ENCODE data around the gene TFAP2A. TPM values are rescaled to one million over a fixed set of nuclear protein-coding genes. Genes with fewer than 3 reads are reported as not detected.

TFAP2A gene
- total RNA-seq, 3 donors from 2014 or later = 25.2 to 46.0 TPM; not detected in 1

DNA sequence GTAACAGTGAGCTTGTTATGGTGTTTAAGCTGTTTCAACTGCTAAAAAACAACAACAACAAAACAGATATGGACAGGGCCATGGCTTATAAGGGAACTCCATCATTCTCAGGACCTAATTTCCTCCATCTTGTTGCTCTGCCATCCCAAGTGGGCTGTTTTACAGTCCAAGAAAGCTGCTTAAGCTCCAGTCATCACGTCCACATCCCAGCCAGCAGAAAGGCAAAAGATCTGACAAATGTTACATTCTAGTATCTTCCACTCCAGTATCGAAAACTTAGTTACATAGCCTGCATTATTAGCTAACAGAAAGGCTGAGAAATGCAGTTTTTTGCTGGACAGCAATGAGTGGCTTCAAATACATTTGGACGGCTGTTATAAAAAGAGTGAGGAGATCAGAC, 23.0 kb upstream of the TFAP2A start:
- Histone ChIP-seq H3K9me3 (no peaks in the 10 kb centered on the region), H3K4me1 (peaks cover 0 to 3% of the 10 kb centered on the region in 2 donors), H3K36me3 (no peaks in the 10 kb centered on the region), H3K4me3 (no peak overlapping the region), H3K27ac (no peak overlapping the region), H3K27me3 (no peaks in the 10 kb centered on the region)
- intact Hi-C loops (cut with DNase I; ENCODE audit: low total_unique reads) = no loop called here
- DNase-seq (ENCODE audit: low spot score in 2 of 2) = no peak
- TF ChIP-seq, protein P1, sequence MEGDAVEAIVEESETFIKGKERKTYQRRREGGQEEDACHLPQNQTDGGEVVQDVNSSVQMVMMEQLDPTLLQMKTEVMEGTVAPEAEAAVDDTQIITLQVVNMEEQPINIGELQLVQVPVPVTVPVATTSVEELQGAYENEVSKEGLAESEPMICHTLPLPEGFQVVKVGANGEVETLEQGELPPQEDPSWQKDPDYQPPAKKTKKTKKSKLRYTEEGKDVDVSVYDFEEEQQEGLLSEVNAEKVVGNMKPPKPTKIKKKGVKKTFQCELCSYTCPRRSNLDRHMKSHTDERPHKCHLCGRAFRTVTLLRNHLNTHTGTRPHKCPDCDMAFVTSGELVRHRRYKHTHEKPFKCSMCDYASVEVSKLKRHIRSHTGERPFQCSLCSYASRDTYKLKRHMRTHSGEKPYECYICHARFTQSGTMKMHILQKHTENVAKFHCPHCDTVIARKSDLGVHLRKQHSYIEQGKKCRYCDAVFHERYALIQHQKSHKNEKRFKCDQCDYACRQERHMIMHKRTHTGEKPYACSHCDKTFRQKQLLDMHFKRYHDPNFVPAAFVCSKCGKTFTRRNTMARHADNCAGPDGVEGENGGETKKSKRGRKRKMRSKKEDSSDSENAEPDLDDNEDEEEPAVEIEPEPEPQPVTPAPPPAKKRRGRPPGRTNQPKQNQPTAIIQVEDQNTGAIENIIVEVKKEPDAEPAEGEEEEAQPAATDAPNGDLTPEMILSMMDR (IDR thresholded peaks at IDR 0.05) = no peak
- TF ChIP-seq POLR2AphosphoS5 (IDR thresholded peaks at IDR 0.05) (no peak), POLR2A (IDR thresholded peaks at IDR 0.05) (no peak)

DNA sequence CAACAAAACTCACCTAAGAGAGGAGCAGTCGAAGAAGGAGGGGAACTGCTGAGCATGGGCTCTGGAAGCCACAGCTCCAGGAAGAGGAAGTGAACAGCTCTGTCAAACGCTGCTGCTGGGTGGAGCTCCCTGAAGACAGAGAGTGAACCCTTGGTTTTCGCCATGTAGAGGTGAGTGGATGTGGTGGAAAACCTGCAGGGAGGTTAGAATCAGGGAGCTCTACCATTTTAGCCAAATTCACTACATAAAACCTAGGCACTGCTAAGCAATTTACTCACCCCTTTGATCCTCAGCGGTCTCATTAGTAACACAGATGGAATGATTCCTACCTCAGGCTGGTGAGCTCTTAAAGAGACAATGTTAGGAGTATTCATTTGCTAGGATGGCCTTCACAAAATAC, 19.4 kb upstream of the TFAP2A start:
- intact Hi-C loops (cut with DNase I; ENCODE audit: low total_unique reads) = no loop called here
- no peak for TF ChIP-seq POLR2A (IDR thresholded peaks at IDR 0.05)

DNA sequence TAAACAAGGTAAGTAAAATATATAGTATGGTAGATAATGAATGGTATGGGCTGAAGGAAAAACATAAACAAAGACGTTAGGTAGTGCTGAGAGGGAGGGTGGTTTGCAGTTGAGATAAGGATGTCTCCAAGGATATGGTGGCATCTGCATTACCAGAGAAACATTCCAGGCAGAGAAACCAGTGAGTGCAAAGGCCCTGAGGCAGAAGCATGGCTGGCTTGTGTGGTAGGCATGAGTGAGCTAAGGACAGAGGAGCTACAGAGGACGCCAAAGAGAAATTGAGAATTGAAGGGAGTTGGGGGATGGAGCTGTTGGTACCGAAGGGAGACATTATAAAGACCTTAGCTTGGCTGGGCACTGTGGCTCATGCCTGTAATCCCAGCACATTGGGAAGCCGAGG, 18.4 kb upstream of the TFAP2A start:
- H3K4me3 ChIP-seq = no peak overlapping the region
- H3K27ac ChIP-seq = no peak overlapping the region
- TF ChIP-seq, protein P1 (IDR thresholded peaks at IDR 0.05) = no peak
- TF ChIP-seq POLR2A (IDR thresholded peaks at IDR 0.05) = no peak
- TF ChIP-seq POLR2AphosphoS5 (IDR thresholded peaks at IDR 0.05) = no peak
- H3K9me3 ChIP-seq = no peaks in the 10 kb centered on the region
- no peak for DNase-seq (ENCODE audit: low spot score in 2 of 2)
- H3K36me3 ChIP-seq = no peaks in the 10 kb centered on the region
- no peaks in the 10 kb centered on the region for H3K27me3 ChIP-seq
- H3K4me1 ChIP-seq = peaks cover 0 to 3% of the 10 kb centered on the region in 2 donors
- intact Hi-C loops (cut with DNase I; ENCODE audit: low total_unique reads) = no loop called here

More for the DNA sequence above, 19.4 kb upstream of the TFAP2A start:
- Histone ChIP-seq H3K4me1 (peaks cover 0 to 3% of the 10 kb centered on the region in 2 donors), H3K27ac (no peak overlapping the region), H3K4me3 (no peak overlapping the region), H3K9me3 (no peaks in the 10 kb centered on the region), H3K36me3 (no peaks in the 10 kb centered on the region), H3K27me3 (no peaks in the 10 kb centered on the region)
- DNase-seq (ENCODE audit: low spot score in 2 of 2) = no peak

DNA sequence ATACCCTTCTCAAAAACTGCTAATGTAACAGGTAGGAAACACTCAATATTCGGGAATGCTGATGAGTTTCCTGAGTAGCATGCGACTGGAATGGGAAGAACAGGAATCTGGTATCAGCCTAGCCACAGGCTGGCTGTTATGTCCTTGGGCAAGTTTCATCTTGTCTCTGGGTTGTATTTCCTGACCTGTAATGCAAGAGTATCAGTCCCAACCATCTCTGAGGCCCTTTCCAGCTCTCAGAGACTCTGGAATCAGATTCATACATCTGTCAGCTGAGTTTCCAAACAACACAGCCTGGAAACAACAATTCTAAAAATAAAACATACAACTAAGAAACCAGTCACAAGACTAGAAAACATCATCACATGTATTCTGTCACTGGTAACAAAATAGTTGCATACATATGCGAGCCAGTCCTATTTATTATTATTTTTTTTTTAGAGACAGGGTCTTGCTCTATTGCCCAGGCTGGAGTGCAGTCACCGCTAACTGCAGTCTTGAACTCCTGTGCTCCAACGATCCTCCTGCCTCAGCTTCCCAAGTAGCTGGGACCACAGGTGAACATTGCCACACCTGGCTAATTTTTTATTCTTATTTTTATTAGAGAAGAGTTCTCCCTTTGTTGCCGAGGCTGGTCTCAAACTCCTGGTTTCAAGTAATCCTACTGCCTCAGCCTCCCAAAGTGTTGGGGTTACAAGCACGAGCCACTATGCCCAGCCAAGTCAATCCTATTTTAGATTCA, 16.7 kb upstream of the TFAP2A start:
- Histone ChIP-seq H3K27ac (peak overlapping the region; percentile 63 to 85), H3K4me1 (peaks cover 0 to 3% of the 10 kb centered on the region in 2 donors), H3K36me3 (no peaks in the 10 kb centered on the region), H3K9me3 (no peaks in the 10 kb centered on the region), H3K27me3 (no peaks in the 10 kb centered on the region), H3K4me3 (no peak overlapping the region)
- intact Hi-C loops (cut with DNase I; ENCODE audit: low total_unique reads) = no loop called here
- no peak for TF ChIP-seq POLR2A (IDR thresholded peaks at IDR 0.05)
- TF ChIP-seq, protein P1 (IDR thresholded peaks at IDR 0.05) = no peak
- peak in 1 of 2 donors; percentile 30 for DNase-seq (ENCODE audit: low spot score in 2 of 2)

DNA sequence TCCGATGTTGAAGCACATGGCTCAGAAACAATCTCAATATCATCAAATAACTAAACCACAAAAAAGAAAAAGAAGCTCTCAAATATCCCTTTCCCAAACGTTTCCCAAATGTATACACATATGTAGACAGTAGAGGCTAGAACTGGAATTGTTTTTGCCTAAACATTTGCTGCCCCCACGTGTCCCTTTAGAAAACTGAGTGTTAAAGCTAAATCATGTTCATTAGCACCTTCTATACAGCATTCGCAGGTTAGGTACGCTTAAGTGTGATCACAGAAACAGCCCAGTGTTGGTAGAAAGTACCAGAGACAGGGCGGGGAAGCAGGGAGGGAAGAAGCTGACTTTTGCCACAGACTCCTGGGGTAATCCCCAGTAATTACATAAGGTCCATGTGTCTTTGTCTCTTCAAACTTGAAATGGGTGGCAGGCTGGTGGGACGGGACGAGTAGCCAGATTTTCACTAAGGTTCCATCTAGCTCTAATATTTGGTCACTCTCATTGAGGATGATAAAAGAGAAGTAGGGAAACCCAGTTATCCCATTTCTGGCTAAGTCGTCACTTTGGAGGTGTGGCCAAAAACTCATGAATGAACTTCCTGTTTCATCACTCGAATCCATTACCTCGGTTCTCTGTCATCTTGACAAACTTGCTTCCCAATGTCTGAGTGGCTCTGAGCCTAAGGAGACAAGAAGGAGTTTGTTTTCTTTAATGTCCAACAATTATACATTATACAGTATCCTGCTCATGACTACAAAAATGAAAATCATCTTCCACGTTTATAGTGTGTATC, 15.0 kb upstream of the TFAP2A start:
- Histone ChIP-seq H3K36me3 (no peaks in the 10 kb centered on the region), H3K4me3 (peak overlapping the region in 2 of 3 donors; percentile 37 to 56), H3K4me1 (peaks cover 0 to 3% of the 10 kb centered on the region in 2 donors), H3K27me3 (no peaks in the 10 kb centered on the region), H3K27ac (peak overlapping the region; percentile 77 to 85), H3K9me3 (no peaks in the 10 kb centered on the region)
- intact Hi-C loops (cut with DNase I; ENCODE audit: low total_unique reads) = no loop called here
- peak in 1 of 2 donors; percentile 42 for DNase-seq (ENCODE audit: low spot score in 2 of 2)
- TF ChIP-seq POLR2A (IDR thresholded peaks at IDR 0.05) = no peak
- TF ChIP-seq, protein P1 (IDR thresholded peaks at IDR 0.05) = peak; percentile 37 to 78 (median 45)

All from breast epithelium (tissue), 4 donors.